Peyer's patch (tissue), 4 donors: Measurements from ENCODE around the gene ZDHHC24. TPM values are rescaled to one million over a fixed set of nuclear protein-coding genes. Genes with fewer than 3 reads are reported as not detected.

Experiments
- DNase-seq, 3 donors: peaks; one replicate each; pipeline ENCODE4 v3.0.0-alpha.2; 2017 to 2019
- H3K27ac ChIP-seq, 4 donors: fragments of 200-600 bp; sonication (generic); one replicate each; pipeline ENCODE4 v1.5.1; 2016 to 2019
- H3K27me3 ChIP-seq, 2 donors: fragments of 200-600 bp; sonication (generic); one replicate each; pipeline ENCODE4 v1.5.1; 2019
- H3K36me3 ChIP-seq, 3 donors: fragments of 200-600 bp; sonication (generic); one replicate each; pipeline ENCODE4 v1.5.1; 2016 to 2019
- H3K4me1 ChIP-seq, 4 donors: fragments of 200-600 bp; sonication (generic); one replicate each; pipeline ENCODE4 v1.5.1; 2016 to 2019
- H3K4me3 ChIP-seq, 4 donors: fragments of 200-600 bp; sonication (generic); 1 replicate in 3 of 4; 2 replicates in 1 of 4; pipeline ENCODE4 v1.5.1; 2016 to 2019; ENCODE audit warnings: mild to moderate bottlenecking in 1 of 4
- H3K9me3 ChIP-seq, 4 donors: fragments of 200-600 bp; sonication (generic); one replicate each; pipeline ENCODE4 v1.5.1; 2016 to 2019; ENCODE audit warnings: mild to moderate bottlenecking in 1 of 4
- POLR2A ChIP-seq, 2 donors: fragments of 450-650 bp; IDR thresholded peaks; one replicate each; pipeline ENCODE4 v1.5.1; 2017; ENCODE audit warnings: antibody characterized with exemption in 2 of 2, mild to moderate bottlenecking in 2 of 2, moderate library complexity in 2 of 2
- total RNA-seq, 4 donors: library from RNA; depleted of rRNA; stranded (reverse); fragments of >200 nt; gene quantifications; one replicate each; pipeline ENCODE4 v1.1.0, GENCODE V29; 2016
- TF ChIP-seq, protein P1 (sequence below), 6 experiments: fragments of 450-650 bp in 4 of 6; fragments of 200-600 bp in 2 of 6; sonication (generic) in 1 of 6; IDR thresholded peaks; one replicate each; pipeline ENCODE4 v1.5.1; 2017 to 2019; ENCODE audit warnings: antibody characterized with exemption in 6 of 6, mild to moderate bottlenecking in 3 of 6, moderate library complexity in 1 of 6

The ZDHHC24 gene
- total RNA-seq, 4 donors from 2014 or later = 9.1 to 29.3 (median 15.3) TPM

- DNase-seq = peak; percentile 79 to 92 (median 83)
- peak within 1 kb of the TSS in 1 of 4 donors; percentile 63 for H3K27ac ChIP-seq
- TF ChIP-seq, protein P1, sequence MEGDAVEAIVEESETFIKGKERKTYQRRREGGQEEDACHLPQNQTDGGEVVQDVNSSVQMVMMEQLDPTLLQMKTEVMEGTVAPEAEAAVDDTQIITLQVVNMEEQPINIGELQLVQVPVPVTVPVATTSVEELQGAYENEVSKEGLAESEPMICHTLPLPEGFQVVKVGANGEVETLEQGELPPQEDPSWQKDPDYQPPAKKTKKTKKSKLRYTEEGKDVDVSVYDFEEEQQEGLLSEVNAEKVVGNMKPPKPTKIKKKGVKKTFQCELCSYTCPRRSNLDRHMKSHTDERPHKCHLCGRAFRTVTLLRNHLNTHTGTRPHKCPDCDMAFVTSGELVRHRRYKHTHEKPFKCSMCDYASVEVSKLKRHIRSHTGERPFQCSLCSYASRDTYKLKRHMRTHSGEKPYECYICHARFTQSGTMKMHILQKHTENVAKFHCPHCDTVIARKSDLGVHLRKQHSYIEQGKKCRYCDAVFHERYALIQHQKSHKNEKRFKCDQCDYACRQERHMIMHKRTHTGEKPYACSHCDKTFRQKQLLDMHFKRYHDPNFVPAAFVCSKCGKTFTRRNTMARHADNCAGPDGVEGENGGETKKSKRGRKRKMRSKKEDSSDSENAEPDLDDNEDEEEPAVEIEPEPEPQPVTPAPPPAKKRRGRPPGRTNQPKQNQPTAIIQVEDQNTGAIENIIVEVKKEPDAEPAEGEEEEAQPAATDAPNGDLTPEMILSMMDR (IDR thresholded peaks at IDR 0.05) = no peak
- no peak for TF ChIP-seq POLR2A (IDR thresholded peaks at IDR 0.05)
- H3K9me3 ChIP-seq = no peaks in the 10 kb centered on the region
- peaks cover 0 to 9% (median 2%) of the 10 kb centered on the region in 4 donors for H3K4me1 ChIP-seq
- H3K36me3 ChIP-seq = no peaks in the 10 kb centered on the region
- no peaks in the 10 kb centered on the region for H3K27me3 ChIP-seq
- H3K4me3 ChIP-seq = peak within 1 kb of the TSS; percentile 48 to 74 (median 70)
These were observed 22.5 kb upstream of the ZDHHC24 start, which contains the start of gene CTSF for GRCh38 chr11:66568124-66568916. TSS of gene CTSF (minus strand) at chr11:66568606. CDS start at chr11:66568486, 120 bp downstream.

DNA sequence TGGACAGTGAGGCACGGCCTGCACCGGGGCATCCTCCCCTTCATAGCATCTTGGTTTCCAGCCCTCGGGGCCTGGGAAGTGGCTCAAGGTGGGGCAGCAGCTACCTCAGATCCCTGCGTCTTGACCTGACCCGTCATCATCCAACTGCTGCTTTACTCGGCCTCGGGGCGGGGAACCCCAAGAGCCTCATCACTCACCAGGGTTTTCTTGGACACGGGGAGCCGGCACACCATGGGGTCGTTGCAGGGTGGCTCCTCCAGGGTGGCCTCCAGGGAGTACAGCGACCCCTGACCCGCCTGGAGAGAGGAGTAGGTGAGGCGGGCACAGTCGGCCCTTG is 21.9 kb upstream of the ZDHHC24 start:
- Histone ChIP-seq H3K9me3 (no peaks in the 10 kb centered on the region), H3K4me1 (peaks cover 0 to 9% (median 2%) of the 10 kb centered on the region in 4 donors), H3K4me3 (peak overlapping the region; percentile 48 to 74 (median 70)), H3K36me3 (no peaks in the 10 kb centered on the region), H3K27me3 (no peaks in the 10 kb centered on the region), H3K27ac (peak overlapping the region in 1 of 4 donors; percentile 63)
- no peak for DNase-seq
- no peak for TF ChIP-seq POLR2A (IDR thresholded peaks at IDR 0.05)
- TF ChIP-seq, protein P1 (IDR thresholded peaks at IDR 0.05) = no peak

DNA sequence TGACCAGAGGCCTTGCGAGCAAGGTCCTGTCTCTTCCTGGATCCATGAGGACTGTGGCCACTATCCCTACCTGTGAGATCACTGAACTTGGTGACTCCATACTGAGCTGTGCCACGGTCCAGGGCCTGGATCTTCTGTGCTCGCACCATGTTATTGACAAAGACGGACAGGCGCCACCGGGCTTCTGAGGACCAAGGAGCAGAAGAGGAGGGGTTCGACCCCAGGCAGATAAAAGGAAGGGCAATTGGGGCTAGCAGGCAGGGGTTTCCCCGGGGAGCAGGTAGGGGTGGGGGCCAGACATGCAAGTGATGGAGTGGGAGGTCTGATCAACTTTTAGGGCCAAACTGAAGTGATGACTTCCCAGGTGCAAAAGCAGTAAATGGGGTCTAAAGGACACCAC is 20.4 kb upstream of the ZDHHC24 start:
- DNase-seq = no peak
- no peak for TF ChIP-seq POLR2A (IDR thresholded peaks at IDR 0.05)
- TF ChIP-seq, protein P1 (IDR thresholded peaks at IDR 0.05) = no peak
- no peaks in the 10 kb centered on the region for H3K9me3 ChIP-seq
- no peak overlapping the region for H3K4me3 ChIP-seq
- H3K27me3 ChIP-seq = no peaks in the 10 kb centered on the region
- H3K36me3 ChIP-seq = no peaks in the 10 kb centered on the region
- no peak overlapping the region for H3K27ac ChIP-seq
- H3K4me1 ChIP-seq = peaks cover 0 to 9% (median 2%) of the 10 kb centered on the region in 4 donors

DNA sequence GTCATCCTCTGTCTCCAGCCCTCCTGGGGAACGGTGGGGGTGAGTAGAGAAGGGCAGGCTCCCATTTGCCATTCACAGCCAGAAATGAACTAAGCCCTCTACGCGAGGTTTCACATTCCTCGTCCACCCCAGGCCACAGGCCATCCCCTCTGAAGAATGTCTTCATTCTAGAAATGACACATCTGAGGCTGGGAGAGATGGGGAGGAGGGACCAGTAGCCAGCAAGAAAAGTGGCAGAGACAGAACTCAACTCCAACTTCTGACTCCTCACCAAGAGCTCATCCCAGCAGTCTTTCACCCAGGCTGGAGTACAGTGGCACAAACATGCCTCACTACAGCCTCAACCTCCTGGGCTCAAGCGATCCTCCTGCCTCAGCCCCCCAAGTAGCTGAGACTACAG is 19.1 kb upstream of the ZDHHC24 start:
- Histone ChIP-seq H3K27ac (no peak overlapping the region), H3K36me3 (no peaks in the 10 kb centered on the region), H3K27me3 (no peaks in the 10 kb centered on the region), H3K4me1 (peaks cover 0 to 9% (median 2%) of the 10 kb centered on the region in 4 donors), H3K4me3 (no peak overlapping the region), H3K9me3 (no peaks in the 10 kb centered on the region)
- DNase-seq = no peak
- TF ChIP-seq POLR2A (IDR thresholded peaks at IDR 0.05) = no peak
- TF ChIP-seq, protein P1 (IDR thresholded peaks at IDR 0.05) = no peak

GRCh38 chr11:66564538-66564937 is 18.7 kb upstream of the ZDHHC24 start:
- no peak overlapping the region for H3K4me3 ChIP-seq
- H3K9me3 ChIP-seq = no peaks in the 10 kb centered on the region
- no peaks in the 10 kb centered on the region for H3K27me3 ChIP-seq
- H3K36me3 ChIP-seq = no peaks in the 10 kb centered on the region
- H3K27ac ChIP-seq = no peak overlapping the region
- DNase-seq = no peak
- peaks cover 0 to 10% (median 2%) of the 10 kb centered on the region in 4 donors for H3K4me1 ChIP-seq
- no peak for TF ChIP-seq POLR2A (IDR thresholded peaks at IDR 0.05)
- TF ChIP-seq, protein P1 (IDR thresholded peaks at IDR 0.05) = no peak
